Caco-2 (cell line): ENCODE measurements around the gene LYRM2. TPM values are rescaled to one million over a fixed set of nuclear protein-coding genes. Genes with fewer than 3 reads are reported as not detected.
"Not testable (repeated sequence)": the region's sequence is repeated elsewhere in the genome, so short reads cannot be mapped to it uniquely, and the experiment has no call there.

Source experiments
- BruUV-seq: library from RNA; stranded (reverse); fragments of 400-500 nt; replicated peaks from 2 replicates; lab custom pipeline; 2021; lab: Mats Ljungman, UMichigan
- CTCF ChIA-PET: fragments of 300-600 bp; sonication (Branson Sonifier 250); formaldehyde crosslinking; loops from one replicate; lab custom pipeline; 2022; ENCODE audit warnings: antibody characterized with exemption; lab: Charles Lee
- POLR2A ChIA-PET: fragments of 300-600 bp; sonication (Branson Sonifier 250); formaldehyde crosslinking; loops from one replicate; lab custom pipeline; 2022; ENCODE audit warnings: antibody characterized with exemption; lab: Charles Lee
- DNase-seq, 2 experiments: peaks; one replicate each; pipeline versions ENCODE4 v3.0.0 to v3.0.0-alpha.2; 2020 to 2022
- H3K27me3 ChIP-seq: replicated peaks from 2 replicates; pipeline ENCODE4 v1.6.0; 2011; ENCODE audit warnings: low read length; ENCODE audit not compliant: control insufficient read depth, insufficient read depth
- H3K36me3 ChIP-seq: 2 replicates; pipeline ENCODE4 v1.5.1; 2011; ENCODE audit warnings: low read length; ENCODE audit not compliant: control insufficient read depth, insufficient read depth
- H3K4me1 ChIP-seq: fragments of 250-450 bp; sonication (Bioruptor Pico); 2 replicates; pipeline ENCODE4 v1.5.1; 2020; ENCODE audit warnings: mild to moderate bottlenecking
- H3K4me3 ChIP-seq: 2 replicates; pipeline ENCODE4 v1.5.1; 2011; ENCODE audit warnings: low read depth, mild to moderate bottlenecking, control low read depth, low read length
- H3K9me3 ChIP-seq: fragments of 250-450 bp; sonication (Bioruptor Pico); 2 replicates; pipeline ENCODE4 v1.5.1; 2020; ENCODE audit warnings: mild to moderate bottlenecking, moderate library complexity
- H3K27ac Mint-ChIP-seq: one replicate; pipeline ENCODE4 v1.8.0; 2022; ENCODE audit warnings: mixed read lengths; ENCODE audit not compliant: unreplicated experiment
- H3K27me3 Mint-ChIP-seq: one replicate; pipeline ENCODE4 v1.8.0; 2022; ENCODE audit warnings: mixed read lengths; ENCODE audit not compliant: insufficient read depth, unreplicated experiment
- H3K36me3 Mint-ChIP-seq: one replicate; pipeline ENCODE4 v1.8.0; 2022; ENCODE audit warnings: mild to moderate bottlenecking, mixed read lengths; ENCODE audit not compliant: insufficient read depth, unreplicated experiment
- H3K4me1 Mint-ChIP-seq: one replicate; pipeline ENCODE4 v1.8.0; 2022; ENCODE audit warnings: low read depth, mixed read lengths; ENCODE audit not compliant: unreplicated experiment
- H3K4me3 Mint-ChIP-seq: one replicate; pipeline ENCODE4 v1.8.0; 2022; ENCODE audit warnings: mild to moderate bottlenecking, moderate library complexity, mixed read lengths; ENCODE audit not compliant: unreplicated experiment
- H3K9me3 Mint-ChIP-seq: one replicate; pipeline ENCODE4 v1.8.0; 2022; ENCODE audit warnings: mixed read lengths; ENCODE audit not compliant: unreplicated experiment
- intact Hi-C: fragments of 100-400 bp; cut with micrococcal nuclease; formaldehyde crosslinking; loops from one replicate; pipeline ENCODE4 v1.10.0; 2022; ENCODE audit not compliant: unreplicated experiment
- total RNA-seq: library from RNA; stranded (reverse); gene quantifications from 2 replicates; pipeline ENCODE4 v1.2.3, GENCODE V29; 2022
- TF ChIP-seq, protein P1 (sequence below), 2 experiments: fragments of 200-600 bp in 1 of 2; IDR thresholded peaks; 1 replicate in 1 of 2; 2 replicates in 1 of 2; pipeline versions ENCODE4 v1.5.1 to v1.8.0; 2011 to 2022; ENCODE audit warnings: antibody characterized with exemption in 1 of 2, control low read depth in 1 of 2, inconsistent platforms in 1 of 2, low read depth in 1 of 2, low read length in 1 of 2, mild to moderate bottlenecking in 1 of 2, moderate library complexity in 1 of 2; ENCODE audit not compliant: insufficient read depth in 1 of 2, severe bottlenecking in 1 of 2, unreplicated experiment in 1 of 2

Gene LYRM2
- total RNA-seq, 1 experiment from 2014 or later = 40.9 TPM

GRCh38 chr6:89640804-89641203 is 2.3 kb upstream of the LYRM2 start:
- H3K36me3 ChIP-seq = no peaks in the 10 kb centered on the region; the same call in 1 of the 2 replicates
- POLR2A ChIA-PET = interaction anchor here (0.6 kb wide), 2 partner anchors 174 to 188 kb away, joined by 4 read pairs; no protein-coding TSS in a partner anchor
- Mint-ChIP-seq H3K27me3 (no peaks in the 10 kb centered on the region), H3K27ac (no peak overlapping the region), H3K4me3 (no peak overlapping the region), H3K9me3 (no peaks in the 10 kb centered on the region), H3K36me3 (peaks cover 58% of the 10 kb centered on the region), H3K4me1 (peaks cover 7% of the 10 kb centered on the region)
- H3K27me3 ChIP-seq = no peaks in the 10 kb centered on the region
- TF ChIP-seq, protein P1, sequence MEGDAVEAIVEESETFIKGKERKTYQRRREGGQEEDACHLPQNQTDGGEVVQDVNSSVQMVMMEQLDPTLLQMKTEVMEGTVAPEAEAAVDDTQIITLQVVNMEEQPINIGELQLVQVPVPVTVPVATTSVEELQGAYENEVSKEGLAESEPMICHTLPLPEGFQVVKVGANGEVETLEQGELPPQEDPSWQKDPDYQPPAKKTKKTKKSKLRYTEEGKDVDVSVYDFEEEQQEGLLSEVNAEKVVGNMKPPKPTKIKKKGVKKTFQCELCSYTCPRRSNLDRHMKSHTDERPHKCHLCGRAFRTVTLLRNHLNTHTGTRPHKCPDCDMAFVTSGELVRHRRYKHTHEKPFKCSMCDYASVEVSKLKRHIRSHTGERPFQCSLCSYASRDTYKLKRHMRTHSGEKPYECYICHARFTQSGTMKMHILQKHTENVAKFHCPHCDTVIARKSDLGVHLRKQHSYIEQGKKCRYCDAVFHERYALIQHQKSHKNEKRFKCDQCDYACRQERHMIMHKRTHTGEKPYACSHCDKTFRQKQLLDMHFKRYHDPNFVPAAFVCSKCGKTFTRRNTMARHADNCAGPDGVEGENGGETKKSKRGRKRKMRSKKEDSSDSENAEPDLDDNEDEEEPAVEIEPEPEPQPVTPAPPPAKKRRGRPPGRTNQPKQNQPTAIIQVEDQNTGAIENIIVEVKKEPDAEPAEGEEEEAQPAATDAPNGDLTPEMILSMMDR (IDR thresholded peaks at IDR 0.05; ENCODE audit: insufficient read depth in 1 of 2, low read depth in 1 of 2, low read length in 1 of 2, severe bottlenecking in 1 of 2, unreplicated experiment in 1 of 2) = no peak
- H3K4me3 ChIP-seq = no peak overlapping the region
- no TSS peak for BruUV-seq
- intact Hi-C loops = no loop called here
- 0 out of 2 replicates have a peak, but pooled peaks cover 3% of the 10 kb centered on the region for H3K4me1 ChIP-seq
- H3K9me3 ChIP-seq = no peaks in the 10 kb centered on the region
- CTCF ChIA-PET = no interaction called here
- DNase-seq = no peak

DNA sequence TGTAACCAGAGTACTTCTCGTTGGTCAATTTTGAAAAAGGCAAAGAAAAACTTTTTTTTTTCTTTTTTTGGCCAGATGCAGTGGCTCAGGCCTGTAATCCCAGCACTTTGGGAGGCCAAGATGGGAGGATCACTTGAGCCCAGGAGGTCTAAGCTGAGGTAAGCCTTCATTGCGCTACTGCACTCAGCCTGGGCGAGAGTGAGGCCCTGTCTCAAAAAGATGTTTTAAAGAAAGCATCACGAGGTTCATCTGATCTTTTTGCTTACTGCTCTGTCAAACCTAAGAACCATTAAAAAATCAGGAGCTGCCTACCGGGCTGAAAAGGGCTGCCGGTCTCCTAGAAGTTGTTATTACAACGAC is 607 bp downstream of the LYRM2 start:
- Mint-ChIP-seq H3K36me3 (peaks cover 48% of the 10 kb centered on the region), H3K27ac (peak overlapping the region; percentile 91), H3K4me3 (peak overlapping the region; percentile 82), H3K27me3 (no peaks in the 10 kb centered on the region), H3K9me3 (no peaks in the 10 kb centered on the region), H3K4me1 (peaks cover 7% of the 10 kb centered on the region)
- ChIA-PET POLR2A (no interaction called here), CTCF (interaction anchor here (0.7 to 1.2 kb wide), 2 partner anchors 12 to 266 kb away, joined by 3 read pairs; no protein-coding TSS in a partner anchor)
- Histone ChIP-seq H3K4me3 (peak overlapping the region; percentile 77), H3K4me1 (0 out of 2 replicates have a peak, but pooled peaks cover 3% of the 10 kb centered on the region), H3K9me3 (no peaks in the 10 kb centered on the region), H3K27me3 (no peaks in the 10 kb centered on the region), H3K36me3 (no peaks in the 10 kb centered on the region; the same call in 1 of the 2 replicates)
- TF ChIP-seq, protein P1 (IDR thresholded peaks at IDR 0.05; ENCODE audit: insufficient read depth in 1 of 2, low read depth in 1 of 2, low read length in 1 of 2, severe bottlenecking in 1 of 2, unreplicated experiment in 1 of 2) = no peak
- DNase-seq = no peak
- no TSS peak for BruUV-seq
- intact Hi-C loops = no loop called here

DNA sequence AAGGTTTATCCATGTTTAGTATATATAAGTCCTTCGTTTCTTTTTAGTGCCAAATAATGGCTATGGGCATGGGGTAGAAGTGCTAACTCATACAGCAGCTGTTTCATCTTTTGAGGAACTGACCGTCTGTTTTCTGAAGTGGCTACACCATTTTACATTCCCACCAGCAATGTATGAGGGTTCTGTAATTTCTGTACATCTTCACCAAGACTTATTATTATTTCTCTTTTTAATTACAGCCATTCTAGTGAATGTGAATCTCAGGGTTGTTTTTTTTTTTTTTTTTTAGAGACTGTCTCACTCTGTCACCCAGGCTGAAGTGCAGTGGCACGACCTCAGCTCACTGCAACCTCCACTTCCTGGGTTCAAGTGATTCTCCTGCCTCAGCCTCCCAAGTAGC is 2.1 kb downstream of the LYRM2 start:
- H3K4me3 ChIP-seq, H3K4me1 ChIP-seq, H3K27me3 Mint-ChIP-seq, intact Hi-C loops, CTCF ChIA-PET, H3K36me3 ChIP-seq, BruUV-seq, H3K4me1 Mint-ChIP-seq, H3K27ac Mint-ChIP-seq, H3K27me3 ChIP-seq, H3K4me3 Mint-ChIP-seq, H3K9me3 Mint-ChIP-seq, DNase-seq, H3K9me3 ChIP-seq: not testable (repeated sequence)
- POLR2A ChIA-PET = interaction anchor here (0.6 kb wide), 1 partner anchor 193 kb away, joined by 3 read pairs; no protein-coding TSS in a partner anchor
- H3K36me3 Mint-ChIP-seq = peaks cover 45% of the 10 kb centered on the region
